Ishikawa (cell line): ENCODE results near the gene BORCS8.

ENCODE experiments used
- CEBPB ChIP-seq: IDR thresholded peaks from 2 replicates; pipeline ENCODE4 v1.6.1; 2012
- CREB1 ChIP-seq: IDR thresholded peaks from 2 replicates; pipeline ENCODE4 v1.6.1; 2012; ENCODE audit warnings: low read depth
- EGR1 ChIP-seq: IDR thresholded peaks from 2 replicates; pipeline ENCODE4 v1.6.1; 2012
- EP300 ChIP-seq: IDR thresholded peaks from 2 replicates; pipeline ENCODE4 v1.6.1; 2012; ENCODE audit warnings: borderline replicate concordance
- FOXM1 ChIP-seq: IDR thresholded peaks from 2 replicates; pipeline ENCODE4 v1.6.1; 2012; ENCODE audit warnings: low read depth, borderline replicate concordance
- NFIC ChIP-seq: IDR thresholded peaks from 2 replicates; pipeline ENCODE4 v1.6.1; 2012
- RAD21 ChIP-seq: IDR thresholded peaks from 2 replicates; pipeline ENCODE4 v1.6.1; 2012; ENCODE audit warnings: low read depth
- TAF1 ChIP-seq: IDR thresholded peaks from 2 replicates; pipeline ENCODE4 v1.6.1; 2012; ENCODE audit warnings: low read depth, mild to moderate bottlenecking
- TCF12 ChIP-seq: IDR thresholded peaks from 2 replicates; pipeline ENCODE4 v1.6.1; 2012; ENCODE audit warnings: low read depth
- TEAD4 ChIP-seq: IDR thresholded peaks from 2 replicates; pipeline ENCODE4 v1.6.1; 2012
- YY1 ChIP-seq: IDR thresholded peaks from 2 replicates; pipeline ENCODE4 v1.6.1; 2012; ENCODE audit warnings: low read depth
- ZBTB7A ChIP-seq: IDR thresholded peaks from 2 replicates; pipeline ENCODE4 v1.6.1; 2012; ENCODE audit warnings: low read depth
- TF ChIP-seq, protein P1 (sequence below): IDR thresholded peaks from 2 replicates; pipeline ENCODE4 v1.6.1; 2012
- TF ChIP-seq, protein P2 (sequence below): IDR thresholded peaks from 2 replicates; pipeline ENCODE4 v1.6.1; 2012; ENCODE audit warnings: low read depth, mild to moderate bottlenecking
- TF ChIP-seq, protein P3 (sequence below): IDR thresholded peaks from 2 replicates; pipeline ENCODE4 v1.6.1; 2012

Gene BORCS8

DNA sequence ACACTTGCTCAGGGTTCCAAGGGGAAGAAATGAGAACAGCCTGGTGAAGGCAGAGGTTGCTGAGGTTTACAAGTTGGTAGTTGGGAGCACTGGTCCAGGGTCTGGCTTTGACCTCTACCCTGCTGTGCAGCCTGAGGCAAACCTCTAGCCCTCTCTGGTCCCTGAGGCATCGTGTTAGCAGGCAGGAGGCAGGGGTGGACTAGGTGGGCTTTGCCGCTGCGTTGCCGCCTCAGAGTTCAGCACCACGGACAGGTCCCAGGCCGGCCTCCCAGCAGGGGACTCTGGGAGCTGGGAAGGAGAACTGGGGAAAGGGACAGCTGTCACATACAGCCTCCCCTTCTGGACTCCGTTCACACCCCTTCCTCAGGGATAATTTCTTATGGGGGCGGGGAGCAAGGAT is 22.9 kb upstream of the BORCS8 start:
- TF ChIP-seq NFIC (no peak), YY1 (no peak), TEAD4 (no peak; the same call in 1 of the 2 replicates), EGR1 (no peak), ZBTB7A (peak; percentile 68; the same call in 1 of the 2 replicates)
- TF ChIP-seq, protein P1, sequence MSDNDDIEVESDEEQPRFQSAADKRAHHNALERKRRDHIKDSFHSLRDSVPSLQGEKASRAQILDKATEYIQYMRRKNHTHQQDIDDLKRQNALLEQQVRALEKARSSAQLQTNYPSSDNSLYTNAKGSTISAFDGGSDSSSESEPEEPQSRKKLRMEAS: peak; percentile 57; the same call in 1 of the 2 replicates
- TF ChIP-seq, protein P2, sequence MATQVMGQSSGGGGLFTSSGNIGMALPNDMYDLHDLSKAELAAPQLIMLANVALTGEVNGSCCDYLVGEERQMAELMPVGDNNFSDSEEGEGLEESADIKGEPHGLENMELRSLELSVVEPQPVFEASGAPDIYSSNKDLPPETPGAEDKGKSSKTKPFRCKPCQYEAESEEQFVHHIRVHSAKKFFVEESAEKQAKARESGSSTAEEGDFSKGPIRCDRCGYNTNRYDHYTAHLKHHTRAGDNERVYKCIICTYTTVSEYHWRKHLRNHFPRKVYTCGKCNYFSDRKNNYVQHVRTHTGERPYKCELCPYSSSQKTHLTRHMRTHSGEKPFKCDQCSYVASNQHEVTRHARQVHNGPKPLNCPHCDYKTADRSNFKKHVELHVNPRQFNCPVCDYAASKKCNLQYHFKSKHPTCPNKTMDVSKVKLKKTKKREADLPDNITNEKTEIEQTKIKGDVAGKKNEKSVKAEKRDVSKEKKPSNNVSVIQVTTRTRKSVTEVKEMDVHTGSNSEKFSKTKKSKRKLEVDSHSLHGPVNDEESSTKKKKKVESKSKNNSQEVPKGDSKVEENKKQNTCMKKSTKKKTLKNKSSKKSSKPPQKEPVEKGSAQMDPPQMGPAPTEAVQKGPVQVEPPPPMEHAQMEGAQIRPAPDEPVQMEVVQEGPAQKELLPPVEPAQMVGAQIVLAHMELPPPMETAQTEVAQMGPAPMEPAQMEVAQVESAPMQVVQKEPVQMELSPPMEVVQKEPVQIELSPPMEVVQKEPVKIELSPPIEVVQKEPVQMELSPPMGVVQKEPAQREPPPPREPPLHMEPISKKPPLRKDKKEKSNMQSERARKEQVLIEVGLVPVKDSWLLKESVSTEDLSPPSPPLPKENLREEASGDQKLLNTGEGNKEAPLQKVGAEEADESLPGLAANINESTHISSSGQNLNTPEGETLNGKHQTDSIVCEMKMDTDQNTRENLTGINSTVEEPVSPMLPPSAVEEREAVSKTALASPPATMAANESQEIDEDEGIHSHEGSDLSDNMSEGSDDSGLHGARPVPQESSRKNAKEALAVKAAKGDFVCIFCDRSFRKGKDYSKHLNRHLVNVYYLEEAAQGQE: peak; percentile 97

DNA sequence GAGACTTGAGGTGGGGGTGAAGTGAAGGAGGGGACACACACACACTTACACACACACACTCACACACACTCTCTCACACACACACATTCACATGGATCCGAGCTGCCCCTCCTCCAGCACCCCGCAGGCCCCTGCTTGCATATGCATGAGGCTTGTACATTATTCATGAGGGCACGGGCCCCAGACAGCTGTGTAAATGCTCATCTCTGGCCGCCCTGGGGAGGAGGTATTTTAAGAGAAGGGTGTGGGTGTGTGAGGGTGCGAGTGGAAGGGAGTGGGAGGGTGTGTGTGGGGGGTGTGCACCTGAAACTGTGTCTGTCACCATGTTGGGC is 22.2 kb upstream of the BORCS8 start:
- TF ChIP-seq, protein P3, sequence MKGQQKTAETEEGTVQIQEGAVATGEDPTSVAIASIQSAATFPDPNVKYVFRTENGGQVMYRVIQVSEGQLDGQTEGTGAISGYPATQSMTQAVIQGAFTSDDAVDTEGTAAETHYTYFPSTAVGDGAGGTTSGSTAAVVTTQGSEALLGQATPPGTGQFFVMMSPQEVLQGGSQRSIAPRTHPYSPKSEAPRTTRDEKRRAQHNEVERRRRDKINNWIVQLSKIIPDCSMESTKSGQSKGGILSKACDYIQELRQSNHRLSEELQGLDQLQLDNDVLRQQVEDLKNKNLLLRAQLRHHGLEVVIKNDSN: no peak
- no peak for TF ChIP-seq CREB1
- no peak for TF ChIP-seq EGR1

DNA sequence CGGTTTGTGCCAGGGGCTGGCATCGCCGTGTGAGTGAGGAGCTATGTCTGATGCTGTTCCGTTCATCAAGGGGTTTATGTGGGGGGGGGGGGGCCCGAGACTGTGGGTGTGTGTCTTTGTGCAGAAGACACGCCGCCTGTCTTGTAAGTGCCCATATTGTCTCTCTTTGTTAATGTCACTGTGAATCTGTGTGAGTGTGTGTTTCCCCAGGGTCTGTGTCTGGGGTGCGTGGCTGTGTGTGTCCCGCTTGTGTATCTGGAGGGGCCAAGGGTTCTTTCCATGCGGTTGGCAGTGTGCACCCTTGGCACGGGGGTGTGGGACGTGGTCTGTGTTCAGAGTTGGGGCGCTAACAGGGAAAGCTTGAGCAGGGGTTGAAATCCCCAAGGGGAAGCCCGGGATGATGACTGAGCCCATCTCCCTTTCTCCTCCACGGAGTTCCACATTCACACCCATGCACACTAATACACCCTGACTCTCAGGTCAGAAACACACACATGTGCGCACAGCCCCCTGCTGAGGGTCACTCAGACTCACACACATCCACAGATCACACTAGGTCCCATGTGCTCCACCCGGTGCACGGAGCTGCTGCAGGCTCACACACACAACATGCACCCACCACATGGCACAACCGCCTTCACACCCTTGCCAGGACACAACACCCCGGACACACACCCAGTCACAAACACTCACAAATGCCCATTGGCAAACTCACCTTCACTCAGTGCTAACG is 21.6 kb upstream of the BORCS8 start:
- TF ChIP-seq YY1: no peak
- TF ChIP-seq, protein P2: no peak
- no peak for TF ChIP-seq NFIC
- TF ChIP-seq TAF1: no peak
- TF ChIP-seq, protein P1: no peak
- no peak for TF ChIP-seq ZBTB7A
- no peak for TF ChIP-seq EGR1
- no peak for TF ChIP-seq EP300
- TF ChIP-seq RAD21: no peak
- no peak for TF ChIP-seq CREB1
- TF ChIP-seq, protein P3: no peak
- TF ChIP-seq CEBPB: no peak
- no peak for TF ChIP-seq FOXM1
- TF ChIP-seq TEAD4: no peak

DNA sequence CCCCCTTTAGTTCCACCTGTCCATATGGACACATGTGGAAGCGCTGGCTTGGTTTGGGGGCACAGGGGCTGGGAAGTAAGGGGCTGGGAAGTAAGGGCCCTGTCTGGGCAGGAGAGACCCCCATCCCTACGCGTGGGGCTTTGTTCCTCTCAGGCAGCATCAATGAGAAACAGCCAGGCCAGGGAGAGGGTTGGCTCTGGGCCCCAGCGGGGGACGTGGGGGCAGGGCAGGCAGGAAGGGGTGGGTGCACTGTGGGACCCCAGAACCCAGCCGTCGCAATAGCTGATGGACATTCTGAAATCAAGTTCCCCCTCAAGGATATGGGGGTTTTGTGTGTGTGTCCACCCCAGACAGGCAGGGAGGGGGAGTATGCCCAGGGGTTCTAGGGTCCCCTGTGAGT is 21.0 kb upstream of the BORCS8 start:
- TF ChIP-seq YY1 (no peak), TEAD4 (no peak), RAD21 (no peak), FOXM1 (no peak), NFIC (no peak), CREB1 (no peak), TAF1 (no peak), ZBTB7A (no peak; the same call in 1 of the 2 replicates), EGR1 (no peak), EP300 (no peak), TCF12 (no peak), CEBPB (no peak)
- TF ChIP-seq, protein P1: no peak
- TF ChIP-seq, protein P2: no peak
- TF ChIP-seq, protein P3: no peak
